Transverse colon (tissue), 4 donors: ENCODE results near the gene DPAGT1. TPM values are rescaled to one million over a fixed set of nuclear protein-coding genes. Genes with fewer than 3 reads are reported as not detected.
"Not testable (repeated sequence)": the region's sequence is repeated elsewhere in the genome, so short reads cannot be mapped to it uniquely, and the experiment has no call there.

Experiments used
- DNase-seq: peaks from one replicate; pipeline ENCODE4 v3.0.0-alpha.2; 2019
- H3K27ac ChIP-seq, 4 donors: fragments of 200-600 bp; sonication (generic); 2 replicates each; pipeline ENCODE4 v1.5.1; 2016 to 2018; ENCODE audit warnings: inconsistent platforms in 4 of 4
- H3K27me3 ChIP-seq: fragments of 200-600 bp; sonication (generic); 2 replicates; pipeline ENCODE4 v1.5.1; 2017; ENCODE audit warnings: inconsistent platforms
- H3K36me3 ChIP-seq, 4 donors: fragments of 200-600 bp; sonication (generic); 2 replicates each; pipeline ENCODE4 v1.5.1; 2017 to 2019; ENCODE audit warnings: inconsistent platforms in 4 of 4
- H3K4me1 ChIP-seq, 4 donors: fragments of 200-600 bp; sonication (generic); 2 replicates each; pipeline ENCODE4 v1.5.1; 2017 to 2020; ENCODE audit warnings: inconsistent platforms in 4 of 4
- H3K4me3 ChIP-seq, 4 donors: fragments of 200-600 bp; sonication (generic); 1 replicate in 1 of 4; 2 replicates in 3 of 4; pipeline versions ENCODE4 v1.5.1 to v1.6.1; 2017 to 2019; ENCODE audit warnings: inconsistent platforms in 4 of 4
- H3K9me3 ChIP-seq, 2 donors: fragments of 200-600 bp; sonication (generic); 2 replicates each; pipeline ENCODE4 v1.5.1; 2017 to 2019; ENCODE audit warnings: inconsistent platforms in 2 of 2
- CTCF ChIP-seq, 5 experiments: fragments of 200-600 bp in 3 of 5; fragments of 450-650 bp in 2 of 5; sonication (generic) in 3 of 5; IDR thresholded peaks; 1 replicate in 2 of 5; 2 replicates in 3 of 5; pipeline ENCODE4 v1.5.1; 2016 to 2017; ENCODE audit warnings: antibody characterized with exemption in 5 of 5, inconsistent platforms in 3 of 5, mild to moderate bottlenecking in 2 of 5, moderate library complexity in 1 of 5
- EP300 ChIP-seq: sonication (generic); formaldehyde crosslinking; IDR thresholded peaks from one replicate; pipeline ENCODE4 v1.6.1; 2017; ENCODE audit warnings: antibody characterized with exemption, low read depth
- POLR2A ChIP-seq: fragments of 450-650 bp; IDR thresholded peaks from one replicate; pipeline ENCODE4 v1.6.1; 2016; ENCODE audit warnings: antibody characterized with exemption, mild to moderate bottlenecking, moderate library complexity
- POLR2AphosphoS5 ChIP-seq, 3 donors: sonication (generic); formaldehyde crosslinking; IDR thresholded peaks; one replicate each; pipeline ENCODE4 v1.6.1; 2016; ENCODE audit warnings: antibody characterized with exemption in 3 of 3
- WGBS, 2 donors: methylation state at CpG; one replicate each; pipeline ENCODE4 v1.1.5; 2018; ENCODE audit warnings: low coverage in 1 of 2; 5-methylcytosine and 5-hydroxymethylcytosine counted together
- in situ Hi-C, 4 donors: fragments of 200-750 bp; cut with MboI; loops; one replicate each; pipeline versions ENCODE4 v1.15.0 to v1.15.1; 2017; ENCODE audit warnings: low sequenced_read_pairs in 3 of 4, low pct_ligation_motif_present in 1 of 4, low pct_unique_long_range_greater_than_20kb in 1 of 4
- intact Hi-C: fragments of 100-400 bp; cut with DNase I; formaldehyde crosslinking; loops from one replicate; pipeline ENCODE4 v1.15.1; 2023; ENCODE audit warnings: low total_unique reads
- total RNA-seq, 4 donors: library from RNA; depleted of rRNA; stranded (reverse); fragments of >200 nt; gene quantifications; one replicate each; pipeline ENCODE4 v1.1.0, GENCODE V29; 2016

Gene DPAGT1
- total RNA-seq, 4 donors from 2014 or later: 4.5 to 63.9 (median 26.3) TPM

- intact Hi-C loops: no loop called here
- TF ChIP-seq CTCF (IDR thresholded peaks at IDR 0.05) (no peak), POLR2A (no peak), POLR2AphosphoS5 (IDR thresholded peaks at IDR 0.05) (no peak), EP300 (no peak)
- Histone ChIP-seq H3K9me3 (no peaks in the 10 kb centered on the region), H3K4me3 (no peak overlapping the region), H3K27me3 (peaks cover 48% of the 10 kb centered on the region), H3K4me1 (peaks cover 0 to 19% (median 17%) of the 10 kb centered on the region in 4 donors), H3K27ac (no peak overlapping the region), H3K36me3 (no peaks in the 10 kb centered on the region)
- 59 to 86% methylated on average over 1 to 5 of the region's 6 CpGs for WGBS, 2 donors
- in situ Hi-C loops: no loop called here
- no peak for DNase-seq
These were observed 46.1 kb upstream of the DPAGT1 start for GRCh38 chr11:119147604-119148333.

DNA sequence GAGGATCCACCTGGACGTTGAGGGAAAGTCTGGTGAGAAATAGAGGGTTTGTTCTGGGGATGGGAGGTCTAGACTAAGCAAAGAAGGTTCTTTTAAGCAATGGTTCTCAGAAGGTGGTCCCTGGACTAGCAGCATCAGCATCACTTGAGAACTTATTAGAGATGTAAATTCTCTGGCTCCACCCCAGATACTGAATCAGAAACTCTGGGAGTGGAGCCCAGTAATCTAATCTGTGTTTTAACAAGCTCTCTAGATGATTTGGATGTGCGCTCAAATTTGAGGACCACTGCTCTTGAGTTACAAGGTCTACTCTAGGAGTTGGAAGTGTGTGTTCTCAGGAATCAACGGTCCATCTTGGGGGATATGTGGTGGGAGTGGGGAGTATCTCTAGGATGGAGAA is 43.9 kb upstream of the DPAGT1 start:
- intact Hi-C loops: no loop called here
- no peak for DNase-seq
- H3K4me1 ChIP-seq: peaks cover 0 to 19% (median 17%) of the 10 kb centered on the region in 4 donors
- TF ChIP-seq POLR2AphosphoS5 (IDR thresholded peaks at IDR 0.05) (no peak), CTCF (IDR thresholded peaks at IDR 0.05) (no peak), POLR2A (no peak), EP300 (no peak)
- no peak overlapping the region for H3K27ac ChIP-seq
- peaks cover 55% of the 10 kb centered on the region for H3K27me3 ChIP-seq
- H3K4me3 ChIP-seq: no peak overlapping the region
- no peaks in the 10 kb centered on the region for H3K36me3 ChIP-seq
- WGBS, 2 donors: 22 to 53% methylated on average over 1 to 3 of the region's 3 CpGs
- H3K9me3 ChIP-seq: no peaks in the 10 kb centered on the region
- in situ Hi-C loops: no loop called here

- TF ChIP-seq CTCF (IDR thresholded peaks at IDR 0.05) (peak; percentile 62 to 69 (median 67)), EP300 (no peak)
- in situ Hi-C loops (no loop called here), intact Hi-C loops (no loop called here)
- H3K27ac ChIP-seq: no peak overlapping the region
- WGBS, 2 donors: 10% methylated on average over 7 of the region's 7 CpGs; no CpG with 5 or more reads in 1 of the 2 donors
- H3K4me3 ChIP-seq: no peak overlapping the region
- no peaks in the 10 kb centered on the region for H3K36me3 ChIP-seq
- H3K27me3 ChIP-seq: peaks cover 49% of the 10 kb centered on the region
- H3K4me1 ChIP-seq: peaks cover 0 to 19% (median 17%) of the 10 kb centered on the region in 4 donors
- H3K9me3 ChIP-seq: no peaks in the 10 kb centered on the region
- DNase-seq: peak; percentile 76
These were observed 43.3 kb upstream of the DPAGT1 start for GRCh38 chr11:119144825-119145486.

DNA sequence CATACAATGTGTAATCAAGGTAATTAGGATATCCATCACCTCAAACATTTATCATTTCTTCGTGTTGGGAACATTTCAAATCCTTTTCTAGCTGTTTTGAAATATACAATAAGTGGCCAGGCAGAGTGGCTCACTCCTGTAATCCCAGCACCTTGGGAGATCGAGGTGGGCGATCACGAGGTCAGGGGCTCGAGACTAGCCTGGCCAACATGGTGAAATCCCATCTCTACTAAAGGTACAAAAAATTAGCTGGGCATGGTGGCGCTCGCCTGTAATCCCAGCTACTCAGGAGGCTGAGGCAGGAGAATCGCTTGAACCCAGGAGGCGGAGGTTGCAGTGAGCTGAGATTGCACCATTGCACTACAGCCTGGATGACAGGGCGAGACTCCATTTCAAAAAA is 37.6 kb upstream of the DPAGT1 start:
- H3K4me3 ChIP-seq, H3K4me1 ChIP-seq, H3K27ac ChIP-seq, intact Hi-C loops, H3K36me3 ChIP-seq, H3K9me3 ChIP-seq, DNase-seq, in situ Hi-C loops: not testable (repeated sequence)
- WGBS, 2 donors: 87 to 89% methylated on average over 8 to 10 of the region's 10 CpGs
- peaks cover 14% of the 10 kb centered on the region for H3K27me3 ChIP-seq
